Psoas muscle (tissue), 8 donors: Measurements from ENCODE around the gene GRID1. TPM values are rescaled to one million over a fixed set of nuclear protein-coding genes. Genes with fewer than 3 reads are reported as not detected.

Source experiments
- ATAC-seq, 4 donors: fragments of 200-7000 bp; cut with Tn5 transposase; one replicate each; pipeline ENCODE4 v1.9.1; 2020; ENCODE audit warnings: moderate library complexity in 3 of 4, mild to moderate bottlenecking in 2 of 4
- DNase-seq, 2 donors: peaks; one replicate each; pipeline ENCODE4 v3.0.0-alpha.2; 2020
- H3K27ac ChIP-seq: fragments of 200-600 bp; one replicate; pipeline ENCODE4 v1.8.0; 2022
- H3K27me3 ChIP-seq, 3 donors: fragments of 200-600 bp in 1 of 3; one replicate each; pipeline versions ENCODE4 v1.6.1 to v1.8.0; 2013 to 2022; ENCODE audit warnings: low read length in 2 of 3, mild to moderate bottlenecking in 2 of 3, moderate library complexity in 1 of 3; ENCODE audit not compliant: insufficient read depth in 3 of 3
- H3K36me3 ChIP-seq, 2 donors: fragments of 200-600 bp in 1 of 2; one replicate each; pipeline versions ENCODE4 v1.6.1 to v1.8.0; 2013 to 2022; ENCODE audit warnings: low read depth in 1 of 2, mild to moderate bottlenecking in 1 of 2, moderate library complexity in 1 of 2; ENCODE audit not compliant: insufficient read depth in 1 of 2
- H3K4me1 ChIP-seq: fragments of 200-600 bp; one replicate; pipeline ENCODE4 v1.8.0; 2022
- H3K4me3 ChIP-seq: fragments of 200-600 bp; one replicate; pipeline ENCODE4 v1.8.0; 2022; ENCODE audit warnings: mild to moderate bottlenecking
- H3K9me3 ChIP-seq: fragments of 200-600 bp; one replicate; pipeline ENCODE4 v1.8.0; 2022
- CTCF ChIP-seq: fragments of 200-600 bp; IDR thresholded peaks from one replicate; pipeline ENCODE4 v1.8.0; 2022; ENCODE audit warnings: antibody characterized with exemption
- WGBS, 3 donors: extraction: QIAGEN DNeasy Blood & Tissue Kit; methylation state at CpG; one replicate each; pipeline versions ENCODE4 v1.1.6 to v1.1.7; 2013; 5-methylcytosine and 5-hydroxymethylcytosine counted together
- intact Hi-C, 2 donors: fragments of 100-400 bp; cut with DNase I; formaldehyde crosslinking; loops; one replicate each; pipeline versions ENCODE4 v1.11.0 to v1.14.2; 2022
- polyA plus RNA-seq, 3 donors: library from polyadenylated mRNA; stranded (reverse); fragments of 200-250 nt; gene quantifications; one replicate each; pipeline ENCODE4 v1.2.3, GENCODE V29; 2013
- total RNA-seq, 4 donors: library from RNA; stranded (reverse); fragmentation: NEBNext Ultra II Directional in 2 of 4; extraction: Animal tissue kit (Norgen Biotek cat#: 25700) in 2 of 4; gene quantifications; one replicate each; pipeline versions ENCODE4 v1.2.1 to v1.2.4, GENCODE V29; 2021 to 2023
- donor health status: healthy with polysubstance abuse.
- donor health status: DM: no; HTN: no; CAD: no; lungs with moderate emphysema.
- donor health status: Bipolar disorder and iron deficiency.
- donor health status: healthy.
- donor health status: DM: yes; HTN: yes; CAD: no.
- donor health status: DM: no; HTN: no; CAD: no.
- donor health status: DM: no; HTN: no; CAD: no.
- donor health status: DM: yes; HTN: yes; CAD: no.

Gene GRID1
- total and polyA plus RNA-seq, 7 donors, result 0.17 to 0.56 (median 0.24) TPM

GRCh38 chr10:86090807-86091206 lies 275.8 kb downstream of the GRID1 start:
- Histone ChIP-seq H3K9me3 (no peaks in the 10 kb centered on the region), H3K4me3 (no peak overlapping the region), H3K27ac (no peak overlapping the region), H3K36me3 (no peaks in the 10 kb centered on the region), H3K4me1 (no peaks in the 10 kb centered on the region), H3K27me3 (peaks cover 0 to 11% (median 0%) of the 10 kb centered on the region in 3 donors)
- intact Hi-C loops, result no loop called here
- no peak for TF ChIP-seq CTCF
- DNase-seq, result no peak
- no peak for ATAC-seq
- WGBS, 3 donors, result 79 to 92% (median 92%) methylated on average over 3 of the region's 3 CpGs

- no peak for TF ChIP-seq CTCF
- Histone ChIP-seq H3K4me1 (no peaks in the 10 kb centered on the region), H3K27ac (no peak overlapping the region), H3K27me3 (peaks cover 0 to 16% (median 0%) of the 10 kb centered on the region in 3 donors), H3K4me3 (no peak overlapping the region), H3K9me3 (no peaks in the 10 kb centered on the region), H3K36me3 (no peaks in the 10 kb centered on the region)
- WGBS, 3 donors, result 53 to 64% (median 62%) methylated on average over 9 of the region's 9 CpGs
- DNase-seq, result no peak
- intact Hi-C loops, result no loop called here
- ATAC-seq, result no peak
These were observed 278.9 kb downstream of the GRID1 start for GRCh38 chr10:86087716-86088115.

GRCh38 chr10:86086418-86086817 lies 280.2 kb downstream of the GRID1 start:
- no peak for ATAC-seq

GRCh38 chr10:86085686-86086085 lies 280.9 kb downstream of the GRID1 start:
- H3K27me3 ChIP-seq, result peaks cover 0 to 16% (median 0%) of the 10 kb centered on the region in 3 donors
- H3K4me1 ChIP-seq, result no peaks in the 10 kb centered on the region
- TF ChIP-seq CTCF, result no peak
- H3K4me3 ChIP-seq, result no peak overlapping the region
- 83 to 85% (median 85%) methylated on average over 5 of the region's 5 CpGs for WGBS, 3 donors
- H3K36me3 ChIP-seq, result no peaks in the 10 kb centered on the region
- no peak for ATAC-seq
- no peaks in the 10 kb centered on the region for H3K9me3 ChIP-seq
- no peak for DNase-seq
- intact Hi-C loops, result no loop called here
- H3K27ac ChIP-seq, result no peak overlapping the region

More at GRCh38 chr10:86086418-86086817, 280.2 kb downstream of the GRID1 start:
- H3K9me3 ChIP-seq, result no peaks in the 10 kb centered on the region
- H3K27me3 ChIP-seq, result peaks cover 0 to 16% (median 0%) of the 10 kb centered on the region in 3 donors
- WGBS, 3 donors, result 91 to 93% (median 92%) methylated on average over 4 of the region's 4 CpGs
- intact Hi-C loops, result no loop called here
- DNase-seq, result no peak
- no peaks in the 10 kb centered on the region for H3K4me1 ChIP-seq
- H3K4me3 ChIP-seq, result no peak overlapping the region
- no peak overlapping the region for H3K27ac ChIP-seq
- no peak for TF ChIP-seq CTCF
- no peaks in the 10 kb centered on the region for H3K36me3 ChIP-seq

GRCh38 chr10:86085136-86085535 lies 281.5 kb downstream of the GRID1 start:
- DNase-seq, result no peak
- no peaks in the 10 kb centered on the region for H3K9me3 ChIP-seq
- no peak for ATAC-seq
- no peak overlapping the region for H3K27ac ChIP-seq
- H3K27me3 ChIP-seq, result peaks cover 0 to 16% (median 0%) of the 10 kb centered on the region in 3 donors
- no peaks in the 10 kb centered on the region for H3K36me3 ChIP-seq
- intact Hi-C loops, result no loop called here
- WGBS, 3 donors, result 24 to 50% (median 29%) methylated on average over 8 of the region's 8 CpGs
- H3K4me1 ChIP-seq, result no peaks in the 10 kb centered on the region
- TF ChIP-seq CTCF, result no peak
- no peak overlapping the region for H3K4me3 ChIP-seq
